Trophoblast cell (in vitro differentiated cells and primary cell): ENCODE data around the gene IGF1R.
A peak's percentile ranks its signal among the peaks of the same experiment; 100 is the strongest.

ENCODE experiments used
- DNase-seq, 2 donors: peaks; one replicate each; pipeline ENCODE4 v3.0.0-alpha.2; 2016
- H2AFZ ChIP-seq: 2 replicates; pipeline ENCODE4 v1.6.1; 2013; ENCODE audit warnings: low read length, moderate library complexity, mild to moderate bottlenecking; ENCODE audit not compliant: insufficient read depth, poor library complexity
- H2AK5ac ChIP-seq: 2 replicates; pipeline ENCODE4 v1.6.1; 2013; ENCODE audit warnings: mild to moderate bottlenecking, low read length
- H2BK120ac ChIP-seq: 2 replicates; pipeline ENCODE4 v1.6.1; 2013; ENCODE audit warnings: low read length, mild to moderate bottlenecking, moderate library complexity; ENCODE audit not compliant: insufficient read depth, poor library complexity
- H2BK12ac ChIP-seq: 2 replicates; pipeline ENCODE4 v1.6.1; 2013; ENCODE audit warnings: mild to moderate bottlenecking, low read length, moderate library complexity
- H2BK5ac ChIP-seq: 2 replicates; pipeline ENCODE4 v1.6.1; 2013; ENCODE audit warnings: low read length, low read depth, moderate library complexity, mild to moderate bottlenecking; ENCODE audit not compliant: poor library complexity
- H3K14ac ChIP-seq: 2 replicates; pipeline ENCODE4 v1.6.1; 2013; ENCODE audit warnings: mild to moderate bottlenecking, low read length
- H3K18ac ChIP-seq: 2 replicates; pipeline ENCODE4 v1.6.1; 2013; ENCODE audit warnings: mild to moderate bottlenecking, low read length
- H3K23ac ChIP-seq: 2 replicates; pipeline ENCODE4 v1.6.1; 2013; ENCODE audit warnings: low read length
- H3K27ac ChIP-seq: 2 replicates; pipeline ENCODE4 v1.5.1; 2013; ENCODE audit warnings: low read depth, mild to moderate bottlenecking, inconsistent platforms, low read length, moderate library complexity
- H3K27me3 ChIP-seq: 2 replicates; pipeline ENCODE4 v1.6.1; 2013; ENCODE audit warnings: inconsistent platforms, mild to moderate bottlenecking, low read length, moderate library complexity; ENCODE audit not compliant: insufficient read depth
- H3K36me3 ChIP-seq, 2 experiments: 1 replicate in 1 of 2; 2 replicates in 1 of 2; pipeline ENCODE4 v1.6.1; 2013; ENCODE audit warnings: low read length in 2 of 2, mild to moderate bottlenecking in 2 of 2, moderate library complexity in 1 of 2; ENCODE audit not compliant: insufficient read depth in 2 of 2, control insufficient read depth in 1 of 2
- H3K4ac ChIP-seq: 2 replicates; pipeline ENCODE4 v1.6.1; 2013; ENCODE audit warnings: low read depth, mild to moderate bottlenecking, low read length, moderate library complexity
- H3K4me1 ChIP-seq, 2 experiments: 1 replicate in 1 of 2; 2 replicates in 1 of 2; pipeline ENCODE4 v1.6.1; 2013; ENCODE audit warnings: low read length in 2 of 2, mild to moderate bottlenecking in 2 of 2, moderate library complexity in 1 of 2; ENCODE audit not compliant: insufficient read depth in 2 of 2, control insufficient read depth in 1 of 2
- H3K4me2 ChIP-seq: 2 replicates; pipeline ENCODE4 v1.6.1; 2013; ENCODE audit warnings: inconsistent platforms, mild to moderate bottlenecking, low read length, moderate library complexity
- H3K4me3 ChIP-seq: 2 replicates; pipeline ENCODE4 v1.5.1; 2013; ENCODE audit warnings: mild to moderate bottlenecking, low read depth, low read length, inconsistent platforms
- H3K79me1 ChIP-seq: one replicate; pipeline ENCODE4 v1.6.1; 2013; ENCODE audit warnings: low read length
- H3K79me2 ChIP-seq: 2 replicates; pipeline ENCODE4 v1.6.1; 2013; ENCODE audit warnings: low read length, mild to moderate bottlenecking; ENCODE audit not compliant: control insufficient read depth, insufficient read depth, poor library complexity
- H3K9ac ChIP-seq: 2 replicates; pipeline ENCODE4 v1.6.1; 2013; ENCODE audit warnings: mild to moderate bottlenecking, low read length
- H3K9me3 ChIP-seq: 2 replicates; pipeline ENCODE4 v1.6.1; 2013; ENCODE audit warnings: low read depth, mild to moderate bottlenecking, control low read depth, inconsistent platforms, low read length; ENCODE audit not compliant: insufficient read depth
- H4K12ac ChIP-seq: 2 replicates; pipeline ENCODE4 v1.6.1; 2013; ENCODE audit warnings: low read depth, mild to moderate bottlenecking, low read length, moderate library complexity
- H4K8ac ChIP-seq: 2 replicates; pipeline ENCODE4 v1.6.1; 2013; ENCODE audit warnings: low read depth, mild to moderate bottlenecking, low read length, moderate library complexity
- H4K91ac ChIP-seq: one replicate; pipeline ENCODE4 v1.6.1; 2013; ENCODE audit warnings: low read depth, mild to moderate bottlenecking, low read length, moderate library complexity
- WGBS: extraction: QIAGEN DNeasy Blood & Tissue Kit; methylation state at CpG from one replicate; pipeline ENCODE4 v1.1.7; 2013; ENCODE audit warnings: missing lambda C conversion rate; ENCODE audit not compliant: insufficient read length, insufficient coverage; ENCODE audit errors: extremely low coverage; 5-methylcytosine and 5-hydroxymethylcytosine counted together

Gene IGF1R

DNA sequence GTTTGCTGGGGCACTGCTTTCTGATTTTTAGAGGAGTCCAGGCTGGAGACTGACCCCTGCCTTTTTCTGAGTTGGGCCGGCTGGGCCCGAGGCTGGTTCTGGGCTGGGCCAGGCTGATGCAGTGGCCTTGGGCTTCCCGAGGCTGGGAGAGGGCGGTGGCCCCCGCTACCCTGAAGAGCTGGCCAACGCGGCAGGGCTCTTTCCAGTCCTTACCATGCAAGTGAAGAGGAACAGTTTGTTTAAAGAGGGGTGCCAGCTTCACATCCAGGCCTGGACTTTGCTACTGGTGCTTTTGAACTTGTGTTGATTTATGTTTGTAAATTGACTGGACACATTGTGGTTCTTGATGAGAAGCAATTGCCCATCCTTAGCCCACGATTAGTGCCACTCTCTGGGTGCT, 15.3 kb downstream of the IGF1R start:
- peaks cover 46% of the 10 kb centered on the region for H3K79me2 ChIP-seq
- no peak overlapping the region for H3K4me2 ChIP-seq
- H3K79me1 ChIP-seq = peaks cover 8% of the 10 kb centered on the region
- peak overlapping the region; percentile 84 for H3K4ac ChIP-seq
- no peak overlapping the region for H2BK120ac ChIP-seq
- no peak overlapping the region for H3K14ac ChIP-seq
- peak overlapping the region; percentile 40 for H3K18ac ChIP-seq
- no peak overlapping the region for H2BK12ac ChIP-seq
- H2AFZ ChIP-seq = peak overlapping the region; percentile 8
- no peak overlapping the region for H3K27ac ChIP-seq
- no peak overlapping the region for H2BK5ac ChIP-seq
- no peak overlapping the region for H3K4me3 ChIP-seq
- peaks cover 26 to 28% of the 10 kb centered on the region in 2 experiments for H3K4me1 ChIP-seq
- H3K23ac ChIP-seq = no peak overlapping the region
- H3K27me3 ChIP-seq = no peaks in the 10 kb centered on the region
- no peak overlapping the region for H3K9ac ChIP-seq
- H3K36me3 ChIP-seq = peaks cover 2 to 6% of the 10 kb centered on the region in 2 experiments
- DNase-seq = no peak
- H4K91ac ChIP-seq = no peak overlapping the region
- no peaks in the 10 kb centered on the region for H3K9me3 ChIP-seq
- H4K12ac ChIP-seq = no peak overlapping the region
- WGBS = no CpG with 5 or more reads among the region's 8 CpGs
- no peak overlapping the region for H2AK5ac ChIP-seq
- H4K8ac ChIP-seq = no peak overlapping the region

DNA sequence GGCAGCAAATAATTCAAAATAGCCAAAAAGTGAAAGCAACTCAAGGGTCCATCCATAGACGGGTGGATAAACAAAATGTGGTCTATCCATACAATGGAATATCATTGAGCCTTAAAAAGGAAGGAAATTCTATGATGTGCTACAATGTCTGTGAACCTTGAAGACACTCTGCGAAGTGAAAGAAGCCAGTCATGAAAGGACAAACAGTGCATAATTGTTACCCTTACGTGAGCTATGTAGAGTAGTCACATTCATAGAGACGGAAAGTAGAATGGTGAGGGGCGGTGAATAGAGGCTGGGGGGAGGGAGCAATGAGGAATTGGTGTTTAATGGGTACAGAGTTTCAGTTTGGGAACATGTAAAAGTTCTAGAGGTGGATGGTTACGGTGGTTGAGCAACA, 18.1 kb downstream of the IGF1R start:
- Histone ChIP-seq H3K4me3 (no peak overlapping the region), H3K27ac (peak overlapping the region; percentile 81), H2BK12ac (no peak overlapping the region), H2AFZ (no peak overlapping the region), H4K12ac (no peak overlapping the region), H4K91ac (no peak overlapping the region), H3K4me1 (peaks cover 42 to 46% of the 10 kb centered on the region in 2 experiments), H4K8ac (no peak overlapping the region), H3K36me3 (peaks cover 2 to 4% of the 10 kb centered on the region in 2 experiments), H2AK5ac (no peak overlapping the region), H3K4ac (peak overlapping the region; percentile 51), H2BK120ac (no peak overlapping the region), H3K9me3 (no peaks in the 10 kb centered on the region), H3K18ac (no peak overlapping the region), H3K4me2 (no peak overlapping the region), H2BK5ac (no peak overlapping the region), H3K79me2 (peaks cover 45% of the 10 kb centered on the region), H3K23ac (no peak overlapping the region), H3K9ac (no peak overlapping the region), H3K79me1 (peaks cover 23% of the 10 kb centered on the region), H3K14ac (peak overlapping the region; percentile 26), H3K27me3 (no peaks in the 10 kb centered on the region)
- DNase-seq = no peak
- WGBS = no CpG with 5 or more reads among the region's 6 CpGs

GRCh38 chr15:98666841-98667240, 18.5 kb downstream of the IGF1R start:
- Histone ChIP-seq H3K27ac (peak overlapping the region; percentile 81), H3K4ac (peak overlapping the region; percentile 51), H3K36me3 (peaks cover 2% of the 10 kb centered on the region in 2 experiments), H3K27me3 (no peaks in the 10 kb centered on the region), H3K18ac (no peak overlapping the region), H3K4me1 (peaks cover 42 to 44% of the 10 kb centered on the region in 2 experiments), H4K91ac (no peak overlapping the region), H2BK5ac (no peak overlapping the region), H2AFZ (no peak overlapping the region), H3K79me2 (peaks cover 42% of the 10 kb centered on the region), H3K4me2 (no peak overlapping the region), H3K4me3 (no peak overlapping the region), H2AK5ac (no peak overlapping the region), H3K9me3 (no peaks in the 10 kb centered on the region), H2BK12ac (no peak overlapping the region), H3K14ac (no peak overlapping the region), H3K79me1 (peaks cover 23% of the 10 kb centered on the region), H4K8ac (no peak overlapping the region), H3K23ac (no peak overlapping the region), H2BK120ac (no peak overlapping the region), H3K9ac (no peak overlapping the region), H4K12ac (no peak overlapping the region)
- no CpG with 5 or more reads among the region's 7 CpGs for WGBS
- DNase-seq = no peak

GRCh38 chr15:98667521-98668179, 19.3 kb downstream of the IGF1R start:
- Histone ChIP-seq H4K12ac (peak overlapping the region; percentile 17), H2AFZ (peak overlapping the region; percentile 55), H3K27ac (peak overlapping the region; percentile 81), H3K4me1 (peaks cover 42 to 45% of the 10 kb centered on the region in 2 experiments), H4K8ac (peak overlapping the region; percentile 54), H3K79me2 (peaks cover 36% of the 10 kb centered on the region), H3K9ac (no peak overlapping the region), H3K4me2 (no peak overlapping the region), H3K9me3 (no peaks in the 10 kb centered on the region), H3K18ac (peak overlapping the region; percentile 78), H3K23ac (no peak overlapping the region), H2BK5ac (peak overlapping the region; percentile 83), H2BK12ac (peak overlapping the region; percentile 76), H3K36me3 (peaks cover 2% of the 10 kb centered on the region in 2 experiments), H2BK120ac (peak overlapping the region; percentile 48), H3K4ac (peak overlapping the region; percentile 85), H2AK5ac (peak overlapping the region; percentile 86), H3K14ac (peak overlapping the region; percentile 29), H3K4me3 (no peak overlapping the region), H4K91ac (peak overlapping the region; percentile 77), H3K79me1 (peaks cover 27% of the 10 kb centered on the region), H3K27me3 (no peaks in the 10 kb centered on the region)
- DNase-seq = peak; percentile 58 to 77
- no CpG with 5 or more reads among the region's 13 CpGs for WGBS
